ENCODE measurements around the gene PRR11.

PRR11 gene

GRCh38 chr17:59234631-59235030, 79.1 kb downstream of the PRR11 start:
- TF ChIP-seq CTCF (IDR thresholded peaks at IDR 0.05; ENCODE audit: low read depth, low read length): no peak

GRCh38 chr17:59238906-59239305, 83.4 kb downstream of the PRR11 start:
- no peak for DNase-seq (ENCODE audit: low read depth in 2 of 2)
- H3K4me3 ChIP-seq (replicated peaks in 1 of 2; ENCODE audit: low read depth in 2 of 2, low read length in 2 of 2): no peak overlapping the region
- no peak for TF ChIP-seq CTCF (IDR thresholded peaks at IDR 0.05; ENCODE audit: low read depth, low read length)

More at GRCh38 chr17:59234631-59235030, 79.1 kb downstream of the PRR11 start:
- H3K4me3 ChIP-seq (replicated peaks in 1 of 2; ENCODE audit: low read depth in 2 of 2, low read length in 2 of 2): no peak overlapping the region
- DNase-seq (ENCODE audit: low read depth in 2 of 2): no peak

GRCh38 chr17:59244081-59244480, 88.5 kb downstream of the PRR11 start:
- no peak for TF ChIP-seq CTCF (IDR thresholded peaks at IDR 0.05; ENCODE audit: low read depth, low read length)
- no peak overlapping the region for H3K4me3 ChIP-seq (replicated peaks in 1 of 2; ENCODE audit: low read depth in 2 of 2, low read length in 2 of 2)
- DNase-seq (ENCODE audit: low read depth in 2 of 2): no peak
